GM21526 (cell line): ENCODE measurements around the gene ZNF286A.
A peak's percentile ranks its signal among the peaks of the same experiment; 100 is the strongest.
"Not testable (repeated sequence)": the region's sequence is repeated elsewhere in the genome, so short reads cannot be mapped to it uniquely, and the experiment has no call there.

Experiments
- ATAC-seq: cut with Tn5 transposase; IDR thresholded peaks from one replicate; pipeline ENCODE4 v1.9.1; 2021; ENCODE audit warnings: moderate library complexity; ENCODE audit not compliant: unreplicated experiment, low FRiP score

ZNF286A gene

GRCh38 chr17:15699413-15699924, at the start of gene ZNF286A:
Gene ZNF286A (plus strand): TSS chr17:15699752. CDS start chr17:15700330, 578 bp downstream.
- ATAC-seq: peak; percentile 98

GRCh38 chr17:15649861-15650421, 49.6 kb upstream of the ZNF286A start:
- ATAC-seq: no peak

- no peak for ATAC-seq
Measured at GRCh38 chr17:15650741-15651582, 48.6 kb upstream of the ZNF286A start.

- no peak for ATAC-seq
Measured at GRCh38 chr17:15651583-15652110, 47.9 kb upstream of the ZNF286A start.

GRCh38 chr17:15652960-15653359, 46.6 kb upstream of the ZNF286A start:
- ATAC-seq: no peak

GRCh38 chr17:15654401-15654800, 45.2 kb upstream of the ZNF286A start:
- ATAC-seq: not testable (repeated sequence)

GRCh38 chr17:15654886-15655561, 44.5 kb upstream of the ZNF286A start:
- no peak for ATAC-seq

- ATAC-seq: no peak
Measured at GRCh38 chr17:15657868-15658267, 41.7 kb upstream of the ZNF286A start.

GRCh38 chr17:15658296-15658695, 41.3 kb upstream of the ZNF286A start:
- no peak for ATAC-seq

- ATAC-seq: no peak
Measured at GRCh38 chr17:15659236-15659635, 40.3 kb upstream of the ZNF286A start.

GRCh38 chr17:15659663-15660062, 39.9 kb upstream of the ZNF286A start:
- no peak for ATAC-seq

- ATAC-seq: no peak
Measured at GRCh38 chr17:15660077-15660476, 39.5 kb upstream of the ZNF286A start.

GRCh38 chr17:15662681-15663080, 36.9 kb upstream of the ZNF286A start:
- ATAC-seq: no peak

GRCh38 chr17:15663176-15663575, 36.4 kb upstream of the ZNF286A start:
- ATAC-seq: no peak

- ATAC-seq: no peak
Measured at GRCh38 chr17:15663691-15664090, 35.9 kb upstream of the ZNF286A start.

GRCh38 chr17:15669526-15669925, 30.0 kb upstream of the ZNF286A start:
- not testable (repeated sequence) for ATAC-seq

GRCh38 chr17:15674640-15675039, 24.9 kb upstream of the ZNF286A start:
- not testable (repeated sequence) for ATAC-seq

GRCh38 chr17:15675991-15676390, 23.6 kb upstream of the ZNF286A start:
- ATAC-seq: not testable (repeated sequence)

- ATAC-seq: not testable (repeated sequence)
Measured at GRCh38 chr17:15683135-15683534, 16.4 kb upstream of the ZNF286A start.

GRCh38 chr17:15683824-15684478, 15.6 kb upstream of the ZNF286A start, which contains the start of gene TRIM16:
Gene TRIM16 (minus strand): TSS chr17:15684311. CDS start chr17:15651609, 32,702 bp downstream.
- ATAC-seq: peak; percentile 93
